Left ventricle myocardium inferior (tissue), 1 donor: Measurements from ENCODE around the gene HMX3. TPM values are rescaled to one million over a fixed set of nuclear protein-coding genes. Genes with fewer than 3 reads are reported as not detected.
A peak's percentile ranks its signal among the peaks of the same experiment; 100 is the strongest.

Experiments used
- DNase-seq: peaks from one replicate; pipeline ENCODE4 v3.0.0-alpha.2; 2020
- H3K27ac ChIP-seq: fragments of 200-600 bp; replicated peaks from 2 replicates; pipeline ENCODE4 v1.8.0; 2021
- H3K27me3 ChIP-seq: fragments of 200-600 bp; 2 replicates; pipeline ENCODE4 v1.8.0; 2021; ENCODE audit warnings: low read depth
- H3K36me3 ChIP-seq: fragments of 200-600 bp; 2 replicates; pipeline ENCODE4 v1.8.0; 2021
- H3K4me1 ChIP-seq: fragments of 200-600 bp; 2 replicates; pipeline ENCODE4 v1.8.0; 2021
- H3K4me3 ChIP-seq: fragments of 200-600 bp; 2 replicates; pipeline ENCODE4 v1.8.0; 2021; ENCODE audit warnings: mild to moderate bottlenecking, moderate library complexity
- H3K9me3 ChIP-seq: fragments of 200-600 bp; replicated peaks from 2 replicates; pipeline ENCODE4 v1.8.0; 2021
- intact Hi-C: fragments of 100-400 bp; cut with micrococcal nuclease; formaldehyde crosslinking; loops from one replicate; pipeline ENCODE4 v1.11.0; 2022
- total RNA-seq: library from RNA; stranded (reverse); fragmentation: NEBNext Ultra II Directional; extraction: Animal tissue kit (Norgen Biotek cat#: 25700); gene quantifications from one replicate; pipeline ENCODE4 v1.2.1, GENCODE V29; 2021
- TF ChIP-seq, protein P1 (sequence below): fragments of 200-600 bp; IDR thresholded peaks from 2 replicates; pipeline ENCODE4 v1.8.0; 2021; ENCODE audit warnings: antibody characterized with exemption, mild to moderate bottlenecking, borderline replicate concordance
- donor health status: DM: no; HTN: yes; CAD: no; lungs with severe emphysema.

HMX3 gene
- total RNA-seq, 1 donor from 2014 or later, result not detected

DNA sequence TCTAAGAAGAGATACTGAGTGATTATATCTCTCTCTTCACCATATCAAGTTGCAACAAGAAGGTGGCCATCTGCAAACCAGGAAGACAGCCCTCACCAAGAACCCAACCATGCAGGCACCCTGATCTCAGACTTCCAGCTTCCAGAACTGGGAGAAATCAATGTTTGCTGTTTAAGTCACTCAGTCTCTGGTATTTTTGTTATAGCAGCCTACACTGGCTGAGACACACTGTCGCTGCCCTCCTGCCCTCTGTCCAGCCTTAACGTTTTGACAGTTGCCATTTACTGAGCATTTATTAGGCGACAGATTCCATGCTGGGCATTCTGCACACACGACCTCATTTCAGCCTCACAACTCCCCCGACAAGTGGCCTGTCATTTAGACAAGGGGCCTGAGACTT is 9.5 kb upstream of the HMX3 start:
- no peak for DNase-seq
- Histone ChIP-seq H3K27me3 (peaks cover 99% of the 10 kb centered on the region), H3K27ac (no peak overlapping the region)

DNA sequence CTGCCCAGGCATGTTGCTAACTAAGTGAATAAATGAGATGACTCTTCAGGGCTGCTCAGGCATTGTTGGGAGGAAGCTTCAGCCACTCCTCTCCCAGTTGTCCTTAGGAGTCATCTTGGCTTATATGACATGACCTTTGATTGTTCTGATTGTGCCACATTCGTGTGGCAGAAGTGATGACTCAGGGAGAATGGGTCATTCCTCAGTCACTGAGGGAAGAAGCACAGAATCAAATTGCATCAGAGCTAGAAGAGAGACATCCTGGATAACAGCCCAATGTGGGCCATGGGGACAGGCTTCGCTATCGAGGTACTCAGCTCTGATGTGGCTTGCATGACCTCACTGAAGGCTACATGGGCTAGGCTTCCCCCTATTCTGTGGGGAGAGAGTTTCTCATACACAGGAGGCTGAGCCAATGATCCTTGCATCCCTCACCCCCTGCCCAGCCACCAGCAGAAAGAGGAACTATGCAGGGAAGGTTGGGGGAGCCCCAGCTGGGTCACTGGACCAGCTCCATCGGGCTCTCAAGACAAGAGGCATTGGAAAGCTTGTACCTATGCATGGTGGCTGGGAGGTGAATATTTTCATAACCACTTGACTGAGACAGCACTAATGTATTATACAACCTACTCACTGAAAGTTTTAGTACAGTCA is 6.0 kb upstream of the HMX3 start:
- Histone ChIP-seq H3K4me1 (peaks cover 24% of the 10 kb centered on the region), H3K27ac (no peak overlapping the region), H3K9me3 (peaks cover 7% of the 10 kb centered on the region), H3K36me3 (no peaks in the 10 kb centered on the region), H3K4me3 (no peak overlapping the region), H3K27me3 (peaks cover 100% of the 10 kb centered on the region)
- intact Hi-C loops, result loop anchor here (5.0 kb wide), 1 partner anchor 428 kb away; no protein-coding TSS in a partner anchor
- DNase-seq, result no peak
- TF ChIP-seq, protein P1, sequence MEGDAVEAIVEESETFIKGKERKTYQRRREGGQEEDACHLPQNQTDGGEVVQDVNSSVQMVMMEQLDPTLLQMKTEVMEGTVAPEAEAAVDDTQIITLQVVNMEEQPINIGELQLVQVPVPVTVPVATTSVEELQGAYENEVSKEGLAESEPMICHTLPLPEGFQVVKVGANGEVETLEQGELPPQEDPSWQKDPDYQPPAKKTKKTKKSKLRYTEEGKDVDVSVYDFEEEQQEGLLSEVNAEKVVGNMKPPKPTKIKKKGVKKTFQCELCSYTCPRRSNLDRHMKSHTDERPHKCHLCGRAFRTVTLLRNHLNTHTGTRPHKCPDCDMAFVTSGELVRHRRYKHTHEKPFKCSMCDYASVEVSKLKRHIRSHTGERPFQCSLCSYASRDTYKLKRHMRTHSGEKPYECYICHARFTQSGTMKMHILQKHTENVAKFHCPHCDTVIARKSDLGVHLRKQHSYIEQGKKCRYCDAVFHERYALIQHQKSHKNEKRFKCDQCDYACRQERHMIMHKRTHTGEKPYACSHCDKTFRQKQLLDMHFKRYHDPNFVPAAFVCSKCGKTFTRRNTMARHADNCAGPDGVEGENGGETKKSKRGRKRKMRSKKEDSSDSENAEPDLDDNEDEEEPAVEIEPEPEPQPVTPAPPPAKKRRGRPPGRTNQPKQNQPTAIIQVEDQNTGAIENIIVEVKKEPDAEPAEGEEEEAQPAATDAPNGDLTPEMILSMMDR, result no peak

More for the DNA sequence above, 9.5 kb upstream of the HMX3 start:
- Histone ChIP-seq H3K36me3 (no peaks in the 10 kb centered on the region), H3K4me3 (no peak overlapping the region), H3K9me3 (peaks cover 7% of the 10 kb centered on the region), H3K4me1 (no peaks in the 10 kb centered on the region)
- TF ChIP-seq, protein P1, result no peak
- intact Hi-C loops, result no loop called here

DNA sequence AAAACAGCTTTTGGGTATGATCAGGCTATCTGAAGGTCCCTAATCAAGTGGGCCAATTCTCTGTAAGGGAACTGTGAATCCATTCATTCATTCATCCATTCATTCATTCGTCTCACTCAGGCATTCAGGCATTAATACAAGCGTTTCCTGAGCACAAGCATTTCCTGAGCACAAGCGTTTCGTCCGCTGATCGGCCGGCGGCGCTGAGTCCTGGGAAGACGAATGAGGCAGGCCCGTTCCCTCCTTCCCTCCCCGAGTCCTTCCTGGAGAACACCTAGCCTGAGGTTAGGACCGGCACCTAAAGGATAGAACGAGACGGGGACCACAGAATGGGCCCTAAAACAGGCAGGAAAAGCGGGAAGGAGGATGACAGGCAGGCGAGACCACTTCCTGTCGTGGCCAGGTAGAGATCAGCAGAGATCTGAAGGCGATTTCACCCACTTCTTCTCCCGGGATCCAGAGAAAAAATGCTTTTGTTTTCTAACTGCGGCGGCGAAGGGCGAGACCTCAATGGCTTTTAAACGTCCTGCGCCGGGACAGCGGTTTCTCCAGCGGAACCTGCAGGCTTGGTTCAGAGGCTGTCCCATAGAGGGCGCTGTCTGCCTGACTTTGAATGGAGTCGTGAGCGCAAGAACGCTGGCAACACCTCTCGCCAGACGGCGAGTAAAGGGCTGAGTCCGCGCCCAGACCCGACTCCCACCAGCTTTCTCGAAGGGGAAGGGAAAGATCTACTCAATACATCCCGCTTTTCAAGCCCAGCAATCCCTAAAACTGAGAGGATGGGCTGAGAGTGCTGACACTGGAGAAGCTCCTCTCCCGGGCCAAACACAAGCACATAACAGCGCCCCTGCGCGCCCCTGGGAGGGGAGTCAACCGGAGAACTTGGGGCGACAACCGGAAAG is 2.9 kb upstream of the HMX3 start:
- TF ChIP-seq, protein P1, result peak; percentile 94
- peaks cover 55% of the 10 kb centered on the region for H3K4me1 ChIP-seq

DNA sequence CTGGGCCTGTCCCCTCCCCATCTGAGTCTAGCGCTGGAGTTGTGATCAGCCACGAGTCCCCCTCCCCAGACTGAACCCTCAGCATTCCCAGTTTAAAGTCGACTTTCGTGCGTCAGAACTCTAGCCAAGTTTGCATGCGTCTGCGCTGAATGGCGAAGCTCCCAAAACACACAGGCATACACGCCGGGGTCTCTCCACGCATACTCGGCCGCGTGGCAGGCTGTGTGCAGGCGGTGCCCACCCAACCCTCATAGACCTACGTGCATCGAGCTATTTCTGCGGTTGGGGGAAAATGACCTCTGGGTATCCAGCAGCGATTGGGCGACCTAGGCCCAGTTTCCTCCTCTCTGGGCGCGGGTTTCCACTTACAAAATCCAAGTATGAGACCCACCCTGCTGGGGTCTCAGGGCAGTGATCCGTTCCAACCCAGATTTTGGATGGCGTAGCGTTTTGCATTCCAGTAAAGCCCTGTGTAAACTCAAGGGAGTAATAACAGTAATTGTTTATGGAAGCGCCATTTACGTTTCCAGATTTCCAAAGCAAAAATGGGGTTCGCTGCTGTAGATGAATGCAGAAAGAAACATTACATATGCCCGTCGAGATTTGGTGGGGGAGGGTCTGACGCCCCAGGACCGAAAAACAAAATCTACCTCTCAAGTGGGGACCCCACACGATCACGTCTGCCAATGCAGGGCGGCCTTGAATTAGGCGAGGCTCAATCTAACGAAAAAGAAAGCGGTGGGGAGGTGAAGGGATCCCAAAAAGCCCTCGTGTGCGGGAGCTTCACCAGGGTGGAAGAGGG is 2.0 kb upstream of the HMX3 start:
- intact Hi-C loops, result loop anchor here (5.0 kb wide), 1 partner anchor 424 kb away; no protein-coding TSS in a partner anchor
- TF ChIP-seq, protein P1, result no peak
- peaks cover 58% of the 10 kb centered on the region for H3K4me1 ChIP-seq

More for the DNA sequence above, 2.9 kb upstream of the HMX3 start:
- DNase-seq, result peak; percentile 77
- Histone ChIP-seq H3K36me3 (no peaks in the 10 kb centered on the region), H3K27ac (no peak overlapping the region), H3K4me3 (peak overlapping the region; percentile 49), H3K9me3 (peaks cover 7% of the 10 kb centered on the region), H3K27me3 (peaks cover 100% of the 10 kb centered on the region)
- intact Hi-C loops, result loop anchor here (5.0 kb wide), 1 partner anchor 424 kb away; no protein-coding TSS in a partner anchor

More for the DNA sequence above, 2.0 kb upstream of the HMX3 start:
- DNase-seq, result no peak
- Histone ChIP-seq H3K27me3 (peaks cover 100% of the 10 kb centered on the region), H3K9me3 (no peaks in the 10 kb centered on the region), H3K4me3 (peak overlapping the region; percentile 49), H3K36me3 (no peaks in the 10 kb centered on the region), H3K27ac (no peak overlapping the region)
